ENCODE data around the gene IRAK3.

IRAK3 gene

DNA sequence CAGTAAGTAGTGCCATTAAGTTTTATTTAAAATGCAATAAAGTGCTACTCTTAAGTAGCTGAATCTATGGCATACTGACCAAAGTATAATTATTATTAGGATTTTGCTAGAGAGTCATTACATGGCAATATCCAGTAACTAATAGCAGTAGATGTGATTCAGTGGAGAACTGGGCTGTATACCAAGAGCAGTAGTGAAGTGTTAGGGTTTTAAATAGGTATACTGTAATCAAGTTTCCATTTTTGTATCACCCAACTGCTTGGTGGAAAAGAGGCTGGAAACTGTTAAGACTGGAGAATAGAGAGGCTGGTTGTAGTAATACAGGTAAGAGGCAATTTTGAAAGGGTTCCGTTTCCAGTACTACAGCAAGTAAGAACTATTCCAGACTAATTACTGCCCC is 45.1 kb upstream of the IRAK3 start:
- peaks cover 23% of the 10 kb centered on the region for H3K9me3 Mint-ChIP-seq
- H3K36me3 Mint-ChIP-seq (ENCODE audit: low read depth) = peaks cover 62% of the 10 kb centered on the region
- TF ChIP-seq, protein P1, sequence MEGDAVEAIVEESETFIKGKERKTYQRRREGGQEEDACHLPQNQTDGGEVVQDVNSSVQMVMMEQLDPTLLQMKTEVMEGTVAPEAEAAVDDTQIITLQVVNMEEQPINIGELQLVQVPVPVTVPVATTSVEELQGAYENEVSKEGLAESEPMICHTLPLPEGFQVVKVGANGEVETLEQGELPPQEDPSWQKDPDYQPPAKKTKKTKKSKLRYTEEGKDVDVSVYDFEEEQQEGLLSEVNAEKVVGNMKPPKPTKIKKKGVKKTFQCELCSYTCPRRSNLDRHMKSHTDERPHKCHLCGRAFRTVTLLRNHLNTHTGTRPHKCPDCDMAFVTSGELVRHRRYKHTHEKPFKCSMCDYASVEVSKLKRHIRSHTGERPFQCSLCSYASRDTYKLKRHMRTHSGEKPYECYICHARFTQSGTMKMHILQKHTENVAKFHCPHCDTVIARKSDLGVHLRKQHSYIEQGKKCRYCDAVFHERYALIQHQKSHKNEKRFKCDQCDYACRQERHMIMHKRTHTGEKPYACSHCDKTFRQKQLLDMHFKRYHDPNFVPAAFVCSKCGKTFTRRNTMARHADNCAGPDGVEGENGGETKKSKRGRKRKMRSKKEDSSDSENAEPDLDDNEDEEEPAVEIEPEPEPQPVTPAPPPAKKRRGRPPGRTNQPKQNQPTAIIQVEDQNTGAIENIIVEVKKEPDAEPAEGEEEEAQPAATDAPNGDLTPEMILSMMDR (IDR thresholded peaks at IDR 0.05; ENCODE audit: unreplicated experiment in 3 of 3) = no peak
- H3K27me3 Mint-ChIP-seq (ENCODE audit: low read depth) = no peaks in the 10 kb centered on the region
- no peaks in the 10 kb centered on the region for H3K4me1 Mint-ChIP-seq
- H3K27ac Mint-ChIP-seq = no peak overlapping the region
- no peak overlapping the region for H3K4me3 Mint-ChIP-seq

DNA sequence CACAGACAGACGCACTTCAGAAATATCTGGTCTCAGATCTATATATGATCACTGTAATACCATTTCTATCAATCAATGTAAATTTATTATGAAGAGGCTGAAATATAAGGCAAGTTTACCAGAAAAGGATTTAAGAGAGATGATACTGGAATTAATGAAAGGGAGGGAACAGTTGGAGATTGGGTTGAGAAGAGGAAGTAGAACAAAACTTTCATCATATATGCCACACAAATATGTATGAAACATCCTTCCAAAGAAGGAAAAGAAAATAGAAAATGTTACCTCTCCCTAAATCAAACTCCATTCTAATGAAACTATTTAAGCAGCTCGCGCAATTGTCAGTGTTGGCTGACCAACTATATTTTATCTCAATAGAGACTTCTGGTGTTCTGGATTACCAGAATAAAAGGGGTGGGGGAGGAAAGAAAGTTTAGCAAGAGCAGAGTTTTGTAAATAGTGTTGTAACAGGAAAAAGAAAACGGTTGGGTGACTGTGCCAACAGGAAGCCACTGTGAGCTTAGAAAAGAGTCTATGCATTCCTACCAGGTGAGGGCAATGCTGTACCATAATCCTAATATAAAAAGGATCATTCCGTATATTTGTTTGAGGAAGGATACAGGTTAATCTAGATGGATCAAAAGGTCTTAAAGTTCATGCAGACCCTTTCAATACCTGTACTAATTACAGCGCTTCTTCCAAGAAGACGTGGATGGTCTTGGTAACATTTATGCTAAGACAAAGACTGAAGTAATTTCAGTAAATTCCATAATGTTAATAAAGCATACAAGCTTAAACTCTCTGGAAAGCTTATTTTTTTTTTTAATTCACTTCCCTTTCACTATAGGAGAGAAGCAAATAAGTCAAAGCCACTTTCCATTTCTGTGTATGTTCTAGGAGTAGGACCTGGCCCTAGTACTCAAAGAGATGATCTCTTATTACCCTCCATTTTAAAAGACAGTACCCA is 43.9 kb upstream of the IRAK3 start:
- Mint-ChIP-seq H3K27me3 (ENCODE audit: low read depth) (no peaks in the 10 kb centered on the region), H3K36me3 (ENCODE audit: low read depth) (peaks cover 52% of the 10 kb centered on the region), H3K27ac (peak overlapping the region; percentile 69 to 81 (median 71)), H3K9me3 (peaks cover 14% of the 10 kb centered on the region), H3K4me1 (no peaks in the 10 kb centered on the region), H3K4me3 (peak overlapping the region in 1 of 3 experiments; percentile 22)
- TF ChIP-seq, protein P1 (IDR thresholded peaks at IDR 0.05; ENCODE audit: unreplicated experiment in 3 of 3) = peak; percentile 57 to 70 (median 63)

DNA sequence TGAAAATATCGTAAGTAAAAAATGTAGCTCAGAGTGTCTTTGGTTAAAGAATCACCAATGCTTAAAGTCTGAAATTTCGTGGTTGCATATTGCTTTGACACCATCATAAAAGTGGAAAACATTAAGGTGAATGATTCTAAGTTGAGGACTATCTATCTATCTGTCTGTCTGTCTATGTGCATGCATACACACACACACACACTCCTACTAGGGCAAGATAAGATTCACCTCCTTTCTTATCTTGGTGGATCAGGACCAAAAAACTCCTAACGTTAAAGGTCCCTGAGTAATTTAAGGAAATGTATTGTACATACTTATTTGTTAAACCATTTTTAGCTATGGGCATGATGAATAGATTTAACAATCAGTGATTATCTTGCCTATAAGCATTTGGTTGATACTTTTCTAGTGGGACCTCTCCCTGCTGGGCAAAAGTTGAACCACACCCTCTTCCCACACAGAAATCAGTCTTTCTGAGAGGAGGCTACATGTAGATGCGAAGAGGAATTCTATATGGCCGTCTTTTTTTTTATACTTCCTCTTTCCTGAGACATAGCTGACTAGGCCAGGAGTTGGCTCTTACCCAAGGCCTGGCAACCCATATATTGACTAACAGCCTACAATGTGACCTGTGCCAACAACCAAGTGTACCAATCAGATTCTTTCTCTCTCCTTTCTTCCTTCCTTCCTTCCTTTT is 39.2 kb upstream of the IRAK3 start:
- H3K36me3 Mint-ChIP-seq (ENCODE audit: low read depth) = peaks cover 8% of the 10 kb centered on the region
- no peaks in the 10 kb centered on the region for H3K9me3 Mint-ChIP-seq
- no peaks in the 10 kb centered on the region for H3K4me1 Mint-ChIP-seq
- H3K27ac Mint-ChIP-seq = no peak overlapping the region
- TF ChIP-seq, protein P1 (IDR thresholded peaks at IDR 0.05; ENCODE audit: unreplicated experiment in 3 of 3) = peak in 1 of 3 experiments; percentile 7
- H3K27me3 Mint-ChIP-seq (ENCODE audit: low read depth) = no peaks in the 10 kb centered on the region
- no peak overlapping the region for H3K4me3 Mint-ChIP-seq

DNA sequence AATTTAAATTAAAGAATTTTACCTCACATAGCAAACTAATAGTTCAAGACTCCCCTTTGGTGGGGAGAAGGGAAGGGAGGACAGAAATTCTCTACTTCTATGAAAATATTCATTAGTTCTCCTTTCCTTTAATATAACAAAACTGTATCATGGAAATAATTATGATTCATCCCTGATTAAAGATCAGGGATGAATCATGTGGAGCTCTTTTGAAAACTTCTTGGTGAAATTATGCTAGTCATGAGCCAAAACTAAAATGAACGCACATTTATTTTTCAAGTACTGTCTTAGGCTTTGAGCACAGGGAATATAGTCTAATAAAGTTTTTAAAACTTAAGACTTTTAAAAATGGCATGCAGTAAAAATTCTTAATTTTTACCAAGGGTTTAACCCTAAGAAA is 36.3 kb upstream of the IRAK3 start:
- H3K4me1 Mint-ChIP-seq = no peaks in the 10 kb centered on the region

DNA sequence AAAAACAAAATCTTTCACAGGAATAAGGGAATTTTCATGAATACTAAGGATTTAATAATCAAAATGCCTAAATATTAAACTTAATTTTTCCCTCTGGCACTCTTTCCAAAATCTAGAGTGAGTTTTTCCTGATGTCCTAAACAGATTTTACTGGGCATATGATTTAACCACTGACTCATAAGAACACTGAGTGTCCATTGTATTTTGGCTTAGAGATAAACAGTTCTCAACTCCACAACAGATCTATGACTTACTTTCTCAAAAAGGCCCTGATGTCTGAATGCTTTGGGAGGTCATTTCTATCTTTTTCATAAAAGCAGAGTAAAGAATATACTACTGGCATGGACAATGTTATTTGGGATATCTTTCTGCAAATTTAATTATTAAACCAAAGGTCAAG is 34.2 kb upstream of the IRAK3 start:
- Mint-ChIP-seq H3K9me3 (peaks cover 7% of the 10 kb centered on the region), H3K27ac (no peak overlapping the region), H3K4me1 (no peaks in the 10 kb centered on the region), H3K4me3 (no peak overlapping the region), H3K27me3 (ENCODE audit: low read depth) (no peaks in the 10 kb centered on the region), H3K36me3 (ENCODE audit: low read depth) (peaks cover 23% of the 10 kb centered on the region)
- TF ChIP-seq, protein P1 (IDR thresholded peaks at IDR 0.05; ENCODE audit: unreplicated experiment in 3 of 3) = no peak

More for the DNA sequence above, 36.3 kb upstream of the IRAK3 start:
- Mint-ChIP-seq H3K36me3 (ENCODE audit: low read depth) (peaks cover 13% of the 10 kb centered on the region), H3K27ac (no peak overlapping the region), H3K9me3 (peaks cover 3% of the 10 kb centered on the region), H3K4me3 (no peak overlapping the region), H3K27me3 (ENCODE audit: low read depth) (no peaks in the 10 kb centered on the region)
- TF ChIP-seq, protein P1 (IDR thresholded peaks at IDR 0.05; ENCODE audit: unreplicated experiment in 3 of 3) = no peak
